Measurements from ENCODE around the gene CRIP2.

DNA sequence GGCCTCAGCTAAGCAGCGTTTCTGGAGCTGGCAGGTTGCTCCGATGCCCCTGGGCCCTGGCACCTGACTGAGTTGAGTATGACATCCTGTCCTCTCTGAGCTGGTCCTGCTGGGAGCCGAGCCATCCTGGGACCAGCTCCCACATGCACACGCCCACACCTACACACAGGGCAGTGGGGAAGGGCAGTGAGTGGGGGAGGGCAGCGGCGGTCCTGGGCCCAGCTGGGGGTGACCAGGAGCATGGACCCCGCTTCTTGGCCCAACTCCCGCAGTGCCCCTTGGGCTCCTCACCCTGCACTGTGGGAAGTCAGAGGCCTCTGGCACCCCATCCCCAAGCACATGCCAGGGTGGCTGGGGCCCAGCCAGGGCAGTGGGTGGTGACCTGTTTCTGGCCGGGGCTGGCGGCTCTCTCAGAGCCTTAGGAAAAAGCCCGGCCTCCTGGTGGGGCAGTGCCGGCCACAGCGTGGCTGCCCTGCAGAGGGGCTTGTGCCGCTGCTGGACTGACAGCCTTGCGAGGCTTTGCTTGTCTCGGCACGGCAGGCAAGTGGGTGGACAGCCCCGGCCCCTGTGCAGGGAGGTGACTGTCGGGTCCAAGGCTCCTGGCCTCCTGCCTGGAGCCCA lies 5.9 kb upstream of the CRIP2 start:
- TF ChIP-seq EZH2 (IDR thresholded peaks at IDR 0.05) (no peak), POLR2AphosphoS5 (IDR thresholded peaks at IDR 0.05; ENCODE audit: borderline replicate concordance, low read depth, low read length) (no peak), FOXP2 (optimal IDR thresholded peaks at IDR 0.05; ENCODE audit: control extremely low read depth, extremely low read length, insufficient read depth) (no peak)
